Prostate gland (tissue), 2 donors: Measurements from ENCODE around the gene GJA5. TPM values are rescaled to one million over a fixed set of nuclear protein-coding genes. Genes with fewer than 3 reads are reported as not detected.

Experiments used
- DNase-seq: peaks from one replicate; pipeline ENCODE4 v3.0.0-alpha.2; 2019; ENCODE audit warnings: low spot score
- H3K27ac ChIP-seq, 2 donors: fragments of 200-600 bp; sonication (generic); 2 replicates each; pipeline ENCODE4 v1.5.1; 2017 to 2019
- H3K27me3 ChIP-seq: fragments of 200-600 bp; sonication (generic); replicated peaks from 2 replicates; pipeline ENCODE4 v1.5.1; 2019; ENCODE audit not compliant: insufficient read depth
- H3K36me3 ChIP-seq, 2 donors: fragments of 200-600 bp; sonication (generic); 1 replicate in 1 of 2; 2 replicates in 1 of 2; pipeline versions ENCODE4 v1.5.1 to v1.8.1; 2017 to 2019
- H3K4me1 ChIP-seq: fragments of 200-600 bp; sonication (generic); replicated peaks from 2 replicates; pipeline ENCODE4 v1.5.1; 2019
- H3K4me3 ChIP-seq, 2 donors: fragments of 200-600 bp; sonication (generic); 2 replicates each; pipeline ENCODE4 v1.5.1; 2017 to 2019
- H3K9me3 ChIP-seq: fragments of 200-600 bp; sonication (generic); 2 replicates; pipeline ENCODE4 v1.5.1; 2017
- POLR2A ChIP-seq: fragments of 450-650 bp; IDR thresholded peaks from one replicate; pipeline ENCODE4 v1.6.1; 2016; ENCODE audit warnings: antibody characterized with exemption, mild to moderate bottlenecking
- POLR2AphosphoS5 ChIP-seq: sonication (generic); formaldehyde crosslinking; IDR thresholded peaks from one replicate; pipeline ENCODE4 v1.6.1; 2017; ENCODE audit warnings: antibody characterized with exemption
- WGBS: methylation state at CpG from one replicate; pipeline ENCODE4 v1.1.5; 2018; 5-methylcytosine and 5-hydroxymethylcytosine counted together
- intact Hi-C: fragments of 100-400 bp; cut with DNase I; formaldehyde crosslinking; loops from one replicate; pipeline ENCODE4 v1.14.2; 2022
- total RNA-seq, 2 donors: library from RNA; depleted of rRNA; stranded (reverse); fragments of >200 nt; gene quantifications; one replicate each; pipeline ENCODE4 v1.1.0, GENCODE V29; 2016
- TF ChIP-seq, protein P1 (sequence below), 4 experiments: fragments of 200-600 bp in 2 of 4; fragments of 450-650 bp in 2 of 4; sonication (generic) in 2 of 4; IDR thresholded peaks; 1 replicate in 3 of 4; 2 replicates in 1 of 4; pipeline ENCODE4 v1.5.1; 2016 to 2019; ENCODE audit warnings: antibody characterized with exemption in 4 of 4, mild to moderate bottlenecking in 2 of 4, moderate library complexity in 2 of 4

Gene GJA5
- total RNA-seq, result 1 to 10 TPM; 2.7 to 5.5 TPM

- Histone ChIP-seq H3K4me1 (no peaks in the 10 kb centered on the region), H3K4me3 (no peak within 1 kb of the TSS), H3K27me3 (peaks cover 4% of the 10 kb centered on the region), H3K36me3 (no peaks in the 10 kb centered on the region), H3K9me3 (no peaks in the 10 kb centered on the region), H3K27ac (no peak within 1 kb of the TSS)
- intact Hi-C loops, result no loop called here
- 90% methylated on average over 7 of the region's 7 CpGs for WGBS
- TF ChIP-seq POLR2AphosphoS5 (no peak), POLR2A (no peak)
- TF ChIP-seq, protein P1, sequence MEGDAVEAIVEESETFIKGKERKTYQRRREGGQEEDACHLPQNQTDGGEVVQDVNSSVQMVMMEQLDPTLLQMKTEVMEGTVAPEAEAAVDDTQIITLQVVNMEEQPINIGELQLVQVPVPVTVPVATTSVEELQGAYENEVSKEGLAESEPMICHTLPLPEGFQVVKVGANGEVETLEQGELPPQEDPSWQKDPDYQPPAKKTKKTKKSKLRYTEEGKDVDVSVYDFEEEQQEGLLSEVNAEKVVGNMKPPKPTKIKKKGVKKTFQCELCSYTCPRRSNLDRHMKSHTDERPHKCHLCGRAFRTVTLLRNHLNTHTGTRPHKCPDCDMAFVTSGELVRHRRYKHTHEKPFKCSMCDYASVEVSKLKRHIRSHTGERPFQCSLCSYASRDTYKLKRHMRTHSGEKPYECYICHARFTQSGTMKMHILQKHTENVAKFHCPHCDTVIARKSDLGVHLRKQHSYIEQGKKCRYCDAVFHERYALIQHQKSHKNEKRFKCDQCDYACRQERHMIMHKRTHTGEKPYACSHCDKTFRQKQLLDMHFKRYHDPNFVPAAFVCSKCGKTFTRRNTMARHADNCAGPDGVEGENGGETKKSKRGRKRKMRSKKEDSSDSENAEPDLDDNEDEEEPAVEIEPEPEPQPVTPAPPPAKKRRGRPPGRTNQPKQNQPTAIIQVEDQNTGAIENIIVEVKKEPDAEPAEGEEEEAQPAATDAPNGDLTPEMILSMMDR (IDR thresholded peaks at IDR 0.05), result no peak
- no peak for DNase-seq
Measured at GRCh38 chr1:147760481-147761260, at the start of gene GJA5. Gene GJA5, minus strand, starts transcription at chr1:147760602. Its CDS starts 1,364 bp downstream, at chr1:147759238.

GRCh38 chr1:147809236-147809635 lies 48.8 kb upstream of the GJA5 start:
- 67% methylated on average over 1 of the region's 1 CpG for WGBS
- no peak overlapping the region for H3K4me3 ChIP-seq
- H3K27me3 ChIP-seq, result no peaks in the 10 kb centered on the region
- H3K36me3 ChIP-seq, result no peaks in the 10 kb centered on the region
- H3K27ac ChIP-seq, result no peak overlapping the region
- DNase-seq, result no peak
- H3K9me3 ChIP-seq, result no peaks in the 10 kb centered on the region
- TF ChIP-seq POLR2AphosphoS5 (no peak), POLR2A (no peak)
- TF ChIP-seq, protein P1 (IDR thresholded peaks at IDR 0.05), result no peak
- intact Hi-C loops, result no loop called here
- H3K4me1 ChIP-seq, result no peaks in the 10 kb centered on the region

GRCh38 chr1:147808025-147808424 lies 47.6 kb upstream of the GJA5 start:
- no peaks in the 10 kb centered on the region for H3K9me3 ChIP-seq
- no peak overlapping the region for H3K4me3 ChIP-seq
- no peaks in the 10 kb centered on the region for H3K36me3 ChIP-seq
- intact Hi-C loops, result no loop called here
- H3K27me3 ChIP-seq, result no peaks in the 10 kb centered on the region
- no peak overlapping the region for H3K27ac ChIP-seq
- TF ChIP-seq POLR2AphosphoS5 (no peak), POLR2A (no peak)
- TF ChIP-seq, protein P1 (IDR thresholded peaks at IDR 0.05), result no peak
- no peaks in the 10 kb centered on the region for H3K4me1 ChIP-seq
- DNase-seq, result no peak
- 45% methylated on average over 4 of the region's 4 CpGs for WGBS

GRCh38 chr1:147807405-147807804 lies 47.0 kb upstream of the GJA5 start:
- Histone ChIP-seq H3K27me3 (no peaks in the 10 kb centered on the region), H3K36me3 (no peaks in the 10 kb centered on the region), H3K9me3 (no peaks in the 10 kb centered on the region), H3K4me1 (no peaks in the 10 kb centered on the region), H3K27ac (no peak overlapping the region), H3K4me3 (no peak overlapping the region)
- TF ChIP-seq, protein P1 (IDR thresholded peaks at IDR 0.05), result no peak
- TF ChIP-seq POLR2A (no peak), POLR2AphosphoS5 (no peak)
- no peak for DNase-seq
- 87% methylated on average over 4 of the region's 4 CpGs for WGBS
- intact Hi-C loops, result no loop called here
